HEK293 (cell line): Measurements from ENCODE around the gene DDIT4.

Experiments used
- BCL11A ChIP-seq: fragments of 450-650 bp; formaldehyde crosslinking; IDR thresholded peaks from 2 replicates; pipeline ENCODE4 v1.5.1; 2016; ENCODE audit warnings: low read depth, missing biosample characterization, missing genetic modification characterization
- BCL11B ChIP-seq: fragments of 450-650 bp; formaldehyde crosslinking; IDR thresholded peaks from 2 replicates; pipeline ENCODE4 v1.5.1; 2016; ENCODE audit warnings: low read depth, missing biosample characterization, missing genetic modification characterization
- HOXD13 ChIP-seq: sonication (generic); formaldehyde crosslinking; IDR thresholded peaks from 2 replicates; pipeline ENCODE4 v1.8.0; 2022; ENCODE audit warnings: missing genetic modification reagents, borderline replicate concordance
- MYNN ChIP-seq: fragments of 450-650 bp; formaldehyde crosslinking; IDR thresholded peaks from 2 replicates; pipeline ENCODE4 v1.5.1; 2016; ENCODE audit warnings: missing biosample characterization, missing genetic modification characterization, borderline replicate concordance
- ZBTB1 ChIP-seq: fragments of 450-650 bp; formaldehyde crosslinking; IDR thresholded peaks from 2 replicates; pipeline ENCODE4 v1.5.1; 2016; ENCODE audit warnings: missing biosample characterization, missing genetic modification characterization
- ZNF169 ChIP-seq: fragments of 450-650 bp; formaldehyde crosslinking; IDR thresholded peaks from 2 replicates; pipeline ENCODE4 v1.5.1; 2016; ENCODE audit warnings: missing biosample characterization, missing genetic modification characterization
- ZNF529 ChIP-seq: fragments of 450-650 bp; formaldehyde crosslinking; IDR thresholded peaks from 2 replicates; pipeline ENCODE4 v1.5.1; 2017; ENCODE audit warnings: missing genetic modification characterization, missing biosample characterization; ENCODE audit not compliant: insufficient replicate concordance
- ZNF549 ChIP-seq: fragments of 450-650 bp; IDR thresholded peaks from 2 replicates; pipeline ENCODE4 v1.5.1; 2018; ENCODE audit warnings: missing biosample characterization, missing genetic modification characterization, mild to moderate bottlenecking, inconsistent platforms, moderate library complexity
- ZNF621 ChIP-seq: fragments of 450-650 bp; formaldehyde crosslinking; IDR thresholded peaks from 2 replicates; pipeline ENCODE4 v1.5.1; 2017; ENCODE audit warnings: missing biosample characterization, missing genetic modification characterization
- ZNF830 ChIP-seq: fragments of 450-650 bp; IDR thresholded peaks from 2 replicates; pipeline ENCODE4 v1.5.0; 2018; ENCODE audit warnings: missing biosample characterization, missing genetic modification characterization, low read depth, mild to moderate bottlenecking, moderate library complexity
- ZNF837 ChIP-seq: fragments of 450-650 bp; formaldehyde crosslinking; IDR thresholded peaks from 2 replicates; pipeline ENCODE4 v1.5.1; 2016; ENCODE audit warnings: missing biosample characterization, missing genetic modification characterization
- TF ChIP-seq, protein P1 (sequence below): fragments of 450-650 bp; formaldehyde crosslinking; conservative IDR thresholded peaks from 2 replicates; pipeline ENCODE4 v1.5.1; 2016; ENCODE audit warnings: low read depth, missing biosample characterization, missing genetic modification characterization
- TF ChIP-seq, protein P2 (sequence below): fragments of 450-650 bp; formaldehyde crosslinking; IDR thresholded peaks from 2 replicates; pipeline ENCODE4 v1.5.1; 2017; ENCODE audit warnings: missing biosample characterization, missing genetic modification characterization
- TF ChIP-seq, protein P3 (sequence below): fragments of 450-650 bp; IDR thresholded peaks from 2 replicates; pipeline ENCODE4 v1.5.1; 2018; ENCODE audit warnings: missing biosample characterization, missing genetic modification characterization
- TF ChIP-seq, protein P4 (sequence below): fragments of 450-650 bp; formaldehyde crosslinking; IDR thresholded peaks from 2 replicates; pipeline ENCODE4 v1.5.1; 2016; ENCODE audit warnings: missing biosample characterization, missing genetic modification characterization
- TF ChIP-seq, protein P5 (sequence below): fragments of 450-650 bp; formaldehyde crosslinking; IDR thresholded peaks from 2 replicates; pipeline ENCODE4 v1.5.1; 2017; ENCODE audit warnings: missing biosample characterization, missing genetic modification characterization
- TF ChIP-seq, protein P6 (sequence below): fragments of 450-650 bp; formaldehyde crosslinking; IDR thresholded peaks from 2 replicates; pipeline ENCODE4 v1.5.1; 2016; ENCODE audit warnings: missing biosample characterization, missing genetic modification characterization
- TF ChIP-seq, protein P7 (sequence below): fragments of 450-650 bp; formaldehyde crosslinking; IDR thresholded peaks from 2 replicates; pipeline ENCODE4 v1.5.1; 2016; ENCODE audit warnings: missing biosample characterization, missing genetic modification characterization

DDIT4 gene

DNA sequence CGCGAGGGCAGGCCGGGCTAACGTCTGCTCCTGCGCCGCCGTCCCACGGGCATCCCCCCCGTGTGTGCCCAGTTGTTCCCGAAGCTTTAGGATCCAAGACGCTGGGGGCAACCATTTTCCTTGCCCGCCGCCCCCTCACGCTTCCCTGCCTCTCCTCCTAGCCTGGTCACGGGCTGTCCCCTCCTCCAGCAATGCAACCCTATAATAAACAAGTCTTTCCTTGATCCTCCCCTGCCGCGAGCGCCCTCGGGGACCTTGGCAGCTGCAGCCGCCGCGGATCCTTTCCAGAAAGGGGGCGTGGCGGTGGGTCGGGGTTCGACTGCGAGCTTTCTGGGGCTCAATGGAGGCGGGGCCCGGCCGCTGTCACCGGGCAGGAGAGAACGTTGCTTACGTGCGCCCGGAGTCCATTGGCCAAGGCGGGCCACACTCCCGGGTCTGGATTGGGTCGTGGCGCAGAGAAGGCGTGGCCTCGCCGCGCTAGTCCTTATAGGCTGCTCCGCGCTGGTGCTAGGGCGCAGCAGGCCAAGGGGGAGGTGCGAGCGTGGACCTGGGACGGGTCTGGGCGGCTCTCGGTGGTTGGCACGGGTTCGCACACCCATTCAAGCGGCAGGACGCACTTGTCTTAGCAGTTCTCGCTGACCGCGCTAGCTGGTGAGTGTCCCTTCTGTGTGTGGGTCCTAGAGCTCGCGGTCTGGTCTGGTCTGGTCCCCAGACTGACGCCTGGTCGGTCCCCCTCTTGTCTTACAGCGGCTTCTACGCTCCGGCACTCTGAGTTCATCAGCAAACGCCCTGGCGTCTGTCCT, at the start of gene DDIT4 (continued):
- TF ChIP-seq, protein P1, sequence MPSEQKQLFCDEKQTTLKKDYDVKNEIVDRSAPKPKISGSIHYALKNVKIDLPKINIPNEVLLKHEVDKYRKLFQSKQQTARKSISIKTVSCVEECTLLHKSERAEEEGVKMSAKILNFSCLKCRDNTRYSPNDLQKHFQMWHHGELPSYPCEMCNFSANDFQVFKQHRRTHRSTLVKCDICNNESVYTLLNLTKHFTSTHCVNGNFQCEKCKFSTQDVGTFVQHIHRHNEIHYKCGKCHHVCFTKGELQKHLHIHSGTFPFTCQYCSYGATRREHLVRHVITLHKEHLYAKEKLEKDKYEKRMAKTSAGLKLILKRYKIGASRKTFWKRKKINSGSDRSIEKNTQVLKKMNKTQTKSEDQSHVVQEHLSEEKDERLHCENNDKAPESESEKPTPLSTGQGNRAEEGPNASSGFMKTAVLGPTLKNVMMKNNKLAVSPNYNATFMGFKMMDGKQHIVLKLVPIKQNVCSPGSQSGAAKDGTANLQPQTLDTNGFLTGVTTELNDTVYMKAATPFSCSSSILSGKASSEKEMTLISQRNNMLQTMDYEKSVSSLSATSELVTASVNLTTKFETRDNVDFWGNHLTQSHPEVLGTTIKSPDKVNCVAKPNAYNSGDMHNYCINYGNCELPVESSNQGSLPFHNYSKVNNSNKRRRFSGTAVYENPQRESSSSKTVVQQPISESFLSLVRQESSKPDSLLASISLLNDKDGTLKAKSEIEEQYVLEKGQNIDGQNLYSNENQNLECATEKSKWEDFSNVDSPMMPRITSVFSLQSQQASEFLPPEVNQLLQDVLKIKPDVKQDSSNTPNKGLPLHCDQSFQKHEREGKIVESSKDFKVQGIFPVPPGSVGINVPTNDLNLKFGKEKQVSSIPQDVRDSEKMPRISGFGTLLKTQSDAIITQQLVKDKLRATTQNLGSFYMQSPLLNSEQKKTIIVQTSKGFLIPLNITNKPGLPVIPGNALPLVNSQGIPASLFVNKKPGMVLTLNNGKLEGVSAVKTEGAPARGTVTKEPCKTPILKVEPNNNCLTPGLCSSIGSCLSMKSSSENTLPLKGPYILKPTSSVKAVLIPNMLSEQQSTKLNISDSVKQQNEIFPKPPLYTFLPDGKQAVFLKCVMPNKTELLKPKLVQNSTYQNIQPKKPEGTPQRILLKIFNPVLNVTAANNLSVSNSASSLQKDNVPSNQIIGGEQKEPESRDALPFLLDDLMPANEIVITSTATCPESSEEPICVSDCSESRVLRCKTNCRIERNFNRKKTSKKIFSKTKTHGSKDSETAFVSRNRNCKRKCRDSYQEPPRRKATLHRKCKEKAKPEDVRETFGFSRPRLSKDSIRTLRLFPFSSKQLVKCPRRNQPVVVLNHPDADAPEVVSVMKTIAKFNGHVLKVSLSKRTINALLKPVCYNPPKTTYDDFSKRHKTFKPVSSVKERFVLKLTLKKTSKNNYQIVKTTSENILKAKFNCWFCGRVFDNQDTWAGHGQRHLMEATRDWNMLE (tag by site-specific recombination), result no peak
- no peak for TF ChIP-seq ZNF830 (tag by site-specific recombination)
- no peak for TF ChIP-seq ZNF621 (tag by site-specific recombination)
- no peak for TF ChIP-seq ZNF529 (tag by site-specific recombination)
- TF ChIP-seq, protein P2, sequence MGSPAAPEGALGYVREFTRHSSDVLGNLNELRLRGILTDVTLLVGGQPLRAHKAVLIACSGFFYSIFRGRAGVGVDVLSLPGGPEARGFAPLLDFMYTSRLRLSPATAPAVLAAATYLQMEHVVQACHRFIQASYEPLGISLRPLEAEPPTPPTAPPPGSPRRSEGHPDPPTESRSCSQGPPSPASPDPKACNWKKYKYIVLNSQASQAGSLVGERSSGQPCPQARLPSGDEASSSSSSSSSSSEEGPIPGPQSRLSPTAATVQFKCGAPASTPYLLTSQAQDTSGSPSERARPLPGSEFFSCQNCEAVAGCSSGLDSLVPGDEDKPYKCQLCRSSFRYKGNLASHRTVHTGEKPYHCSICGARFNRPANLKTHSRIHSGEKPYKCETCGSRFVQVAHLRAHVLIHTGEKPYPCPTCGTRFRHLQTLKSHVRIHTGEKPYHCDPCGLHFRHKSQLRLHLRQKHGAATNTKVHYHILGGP (tag by site-specific recombination), result no peak
- no peak; the same call in 1 of the 2 replicates for TF ChIP-seq ZNF169
- no peak for TF ChIP-seq ZBTB1
- no peak for TF ChIP-seq BCL11A (tag by site-specific recombination)
- TF ChIP-seq, protein P3, sequence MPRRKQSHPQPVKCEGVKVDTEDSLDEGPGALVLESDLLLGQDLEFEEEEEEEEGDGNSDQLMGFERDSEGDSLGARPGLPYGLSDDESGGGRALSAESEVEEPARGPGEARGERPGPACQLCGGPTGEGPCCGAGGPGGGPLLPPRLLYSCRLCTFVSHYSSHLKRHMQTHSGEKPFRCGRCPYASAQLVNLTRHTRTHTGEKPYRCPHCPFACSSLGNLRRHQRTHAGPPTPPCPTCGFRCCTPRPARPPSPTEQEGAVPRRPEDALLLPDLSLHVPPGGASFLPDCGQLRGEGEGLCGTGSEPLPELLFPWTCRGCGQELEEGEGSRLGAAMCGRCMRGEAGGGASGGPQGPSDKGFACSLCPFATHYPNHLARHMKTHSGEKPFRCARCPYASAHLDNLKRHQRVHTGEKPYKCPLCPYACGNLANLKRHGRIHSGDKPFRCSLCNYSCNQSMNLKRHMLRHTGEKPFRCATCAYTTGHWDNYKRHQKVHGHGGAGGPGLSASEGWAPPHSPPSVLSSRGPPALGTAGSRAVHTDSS, result peak; percentile 40
- TF ChIP-seq, protein P4, sequence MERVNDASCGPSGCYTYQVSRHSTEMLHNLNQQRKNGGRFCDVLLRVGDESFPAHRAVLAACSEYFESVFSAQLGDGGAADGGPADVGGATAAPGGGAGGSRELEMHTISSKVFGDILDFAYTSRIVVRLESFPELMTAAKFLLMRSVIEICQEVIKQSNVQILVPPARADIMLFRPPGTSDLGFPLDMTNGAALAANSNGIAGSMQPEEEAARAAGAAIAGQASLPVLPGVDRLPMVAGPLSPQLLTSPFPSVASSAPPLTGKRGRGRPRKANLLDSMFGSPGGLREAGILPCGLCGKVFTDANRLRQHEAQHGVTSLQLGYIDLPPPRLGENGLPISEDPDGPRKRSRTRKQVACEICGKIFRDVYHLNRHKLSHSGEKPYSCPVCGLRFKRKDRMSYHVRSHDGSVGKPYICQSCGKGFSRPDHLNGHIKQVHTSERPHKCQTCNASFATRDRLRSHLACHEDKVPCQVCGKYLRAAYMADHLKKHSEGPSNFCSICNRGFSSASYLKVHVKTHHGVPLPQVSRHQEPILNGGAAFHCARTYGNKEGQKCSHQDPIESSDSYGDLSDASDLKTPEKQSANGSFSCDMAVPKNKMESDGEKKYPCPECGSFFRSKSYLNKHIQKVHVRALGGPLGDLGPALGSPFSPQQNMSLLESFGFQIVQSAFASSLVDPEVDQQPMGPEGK (tag by site-specific recombination), result peak; percentile 95
- peak; percentile 93 for TF ChIP-seq ZNF837
- TF ChIP-seq, protein P5, sequence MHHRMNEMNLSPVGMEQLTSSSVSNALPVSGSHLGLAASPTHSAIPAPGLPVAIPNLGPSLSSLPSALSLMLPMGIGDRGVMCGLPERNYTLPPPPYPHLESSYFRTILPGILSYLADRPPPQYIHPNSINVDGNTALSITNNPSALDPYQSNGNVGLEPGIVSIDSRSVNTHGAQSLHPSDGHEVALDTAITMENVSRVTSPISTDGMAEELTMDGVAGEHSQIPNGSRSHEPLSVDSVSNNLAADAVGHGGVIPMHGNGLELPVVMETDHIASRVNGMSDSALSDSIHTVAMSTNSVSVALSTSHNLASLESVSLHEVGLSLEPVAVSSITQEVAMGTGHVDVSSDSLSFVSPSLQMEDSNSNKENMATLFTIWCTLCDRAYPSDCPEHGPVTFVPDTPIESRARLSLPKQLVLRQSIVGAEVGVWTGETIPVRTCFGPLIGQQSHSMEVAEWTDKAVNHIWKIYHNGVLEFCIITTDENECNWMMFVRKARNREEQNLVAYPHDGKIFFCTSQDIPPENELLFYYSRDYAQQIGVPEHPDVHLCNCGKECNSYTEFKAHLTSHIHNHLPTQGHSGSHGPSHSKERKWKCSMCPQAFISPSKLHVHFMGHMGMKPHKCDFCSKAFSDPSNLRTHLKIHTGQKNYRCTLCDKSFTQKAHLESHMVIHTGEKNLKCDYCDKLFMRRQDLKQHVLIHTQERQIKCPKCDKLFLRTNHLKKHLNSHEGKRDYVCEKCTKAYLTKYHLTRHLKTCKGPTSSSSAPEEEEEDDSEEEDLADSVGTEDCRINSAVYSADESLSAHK (tag by site-specific recombination), result peak; percentile 40
- TF ChIP-seq, protein P6, sequence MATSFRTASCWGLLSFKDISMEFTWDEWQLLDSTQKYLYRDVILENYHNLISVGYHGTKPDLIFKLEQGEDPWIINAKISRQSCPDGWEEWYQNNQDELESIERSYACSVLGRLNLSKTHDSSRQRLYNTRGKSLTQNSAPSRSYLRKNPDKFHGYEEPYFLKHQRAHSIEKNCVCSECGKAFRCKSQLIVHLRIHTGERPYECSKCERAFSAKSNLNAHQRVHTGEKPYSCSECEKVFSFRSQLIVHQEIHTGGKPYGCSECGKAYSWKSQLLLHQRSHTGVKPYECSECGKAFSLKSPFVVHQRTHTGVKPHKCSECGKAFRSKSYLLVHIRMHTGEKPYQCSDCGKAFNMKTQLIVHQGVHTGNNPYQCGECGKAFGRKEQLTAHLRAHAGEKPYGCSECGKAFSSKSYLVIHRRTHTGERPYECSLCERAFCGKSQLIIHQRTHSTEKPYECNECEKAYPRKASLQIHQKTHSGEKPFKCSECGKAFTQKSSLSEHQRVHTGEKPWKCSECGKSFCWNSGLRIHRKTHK (tag by site-specific recombination), result no peak
- TF ChIP-seq, protein P7, sequence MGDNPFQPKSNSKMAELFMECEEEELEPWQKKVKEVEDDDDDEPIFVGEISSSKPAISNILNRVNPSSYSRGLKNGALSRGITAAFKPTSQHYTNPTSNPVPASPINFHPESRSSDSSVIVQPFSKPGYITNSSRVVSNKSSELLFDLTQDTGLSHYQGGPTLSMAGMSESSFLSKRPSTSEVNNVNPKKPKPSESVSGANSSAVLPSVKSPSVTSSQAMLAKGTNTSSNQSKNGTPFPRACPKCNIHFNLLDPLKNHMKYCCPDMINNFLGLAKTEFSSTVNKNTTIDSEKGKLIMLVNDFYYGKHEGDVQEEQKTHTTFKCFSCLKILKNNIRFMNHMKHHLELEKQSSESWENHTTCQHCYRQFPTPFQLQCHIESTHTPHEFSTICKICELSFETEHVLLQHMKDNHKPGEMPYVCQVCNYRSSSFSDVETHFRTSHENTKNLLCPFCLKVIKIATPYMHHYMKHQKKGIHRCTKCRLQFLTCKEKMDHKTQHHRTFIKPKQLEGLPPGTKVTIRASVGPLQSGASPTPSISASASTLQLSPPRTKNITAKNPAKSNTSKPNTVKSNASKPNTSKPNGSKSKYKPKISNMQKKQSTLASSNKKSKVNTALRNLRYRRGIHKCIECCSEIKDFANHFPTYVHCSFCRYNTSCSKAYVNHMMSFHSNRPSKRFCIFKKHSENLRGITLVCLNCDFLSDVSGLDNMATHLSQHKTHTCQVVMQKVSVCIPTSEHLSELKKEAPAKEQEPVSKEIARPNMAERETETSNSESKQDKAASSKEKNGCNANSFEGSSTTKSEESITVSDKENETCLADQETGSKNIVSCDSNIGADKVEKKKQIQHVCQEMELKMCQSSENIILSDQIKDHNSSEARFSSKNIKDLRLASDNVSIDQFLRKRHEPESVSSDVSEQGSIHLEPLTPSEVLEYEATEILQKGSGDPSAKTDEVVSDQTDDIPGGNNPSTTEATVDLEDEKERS (tag by site-specific recombination), result peak; percentile 17; the same call in 1 of the 2 replicates
- no peak for TF ChIP-seq ZNF549 (tag by site-specific recombination)
- TF ChIP-seq MYNN (tag by site-specific recombination), result no peak
- TF ChIP-seq BCL11B (tag by site-specific recombination), result peak; percentile 73
- peak; percentile 17; the same call in 1 of the 2 replicates for TF ChIP-seq HOXD13 (CRISPR knock-in tag)
